HEK293 (cell line): ENCODE data around the gene LRRC8E.

Experiments
- CTCF ChIP-seq: fragments of 450-650 bp; formaldehyde crosslinking; IDR thresholded peaks from 2 replicates; pipeline ENCODE4 v1.5.1; 2016; ENCODE audit warnings: missing biosample characterization, missing genetic modification characterization
- EGR2 ChIP-seq: fragments of 450-650 bp; formaldehyde crosslinking; IDR thresholded peaks from 2 replicates; pipeline ENCODE4 v1.5.1; 2016; ENCODE audit warnings: low read depth, missing biosample characterization, missing genetic modification characterization
- GLIS2 ChIP-seq: fragments of 450-650 bp; formaldehyde crosslinking; IDR thresholded peaks from 2 replicates; pipeline ENCODE4 v1.5.1; 2016; ENCODE audit warnings: missing biosample characterization, missing genetic modification characterization
- KLF16 ChIP-seq: fragments of 450-650 bp; formaldehyde crosslinking; IDR thresholded peaks from 2 replicates; pipeline ENCODE4 v1.5.1; 2017; ENCODE audit warnings: missing biosample characterization, missing genetic modification characterization
- KLF7 ChIP-seq: fragments of 450-650 bp; formaldehyde crosslinking; IDR thresholded peaks from 2 replicates; pipeline ENCODE4 v1.5.1; 2016; ENCODE audit warnings: missing biosample characterization, missing genetic modification characterization, borderline replicate concordance
- KLF8 ChIP-seq: fragments of 450-650 bp; formaldehyde crosslinking; IDR thresholded peaks from 2 replicates; pipeline ENCODE4 v1.5.1; 2016; ENCODE audit warnings: missing biosample characterization, missing genetic modification characterization
- PATZ1 ChIP-seq: fragments of 450-650 bp; formaldehyde crosslinking; IDR thresholded peaks from 2 replicates; pipeline ENCODE4 v1.5.1; 2016; ENCODE audit warnings: missing biosample characterization, missing genetic modification characterization
- REPIN1 ChIP-seq: fragments of 450-650 bp; formaldehyde crosslinking; IDR thresholded peaks from 2 replicates; pipeline ENCODE4 v1.5.1; 2017; ENCODE audit warnings: missing biosample characterization, missing genetic modification characterization, low read depth
- SALL2 ChIP-seq: fragments of 450-650 bp; formaldehyde crosslinking; IDR thresholded peaks from 2 replicates; pipeline ENCODE4 v1.5.0; 2017; ENCODE audit warnings: missing biosample characterization, mild to moderate bottlenecking, missing genetic modification characterization, borderline replicate concordance
- SP7 ChIP-seq: fragments of 450-650 bp; formaldehyde crosslinking; IDR thresholded peaks from 2 replicates; pipeline ENCODE4 v1.5.1; 2016; ENCODE audit warnings: missing biosample characterization, missing genetic modification characterization
- TSHZ1 ChIP-seq: fragments of 450-650 bp; formaldehyde crosslinking; IDR thresholded peaks from 2 replicates; pipeline ENCODE4 v1.5.1; 2016; ENCODE audit warnings: missing biosample characterization, missing genetic modification characterization, borderline replicate concordance
- YY2 ChIP-seq: fragments of 450-650 bp; formaldehyde crosslinking; IDR thresholded peaks from 2 replicates; pipeline ENCODE4 v1.5.1; 2016; ENCODE audit warnings: missing biosample characterization, missing genetic modification characterization
- ZBTB11 ChIP-seq: fragments of 450-650 bp; formaldehyde crosslinking; conservative IDR thresholded peaks from 2 replicates; pipeline ENCODE4 v1.5.1; 2016; ENCODE audit warnings: low read depth, missing biosample characterization, missing genetic modification characterization
- ZBTB21 ChIP-seq: fragments of 450-650 bp; formaldehyde crosslinking; IDR thresholded peaks from 2 replicates; pipeline ENCODE4 v1.5.1; 2017; ENCODE audit warnings: missing biosample characterization, missing genetic modification characterization
- ZBTB8A ChIP-seq: fragments of 450-650 bp; formaldehyde crosslinking; IDR thresholded peaks from 2 replicates; pipeline ENCODE4 v1.5.1; 2016; ENCODE audit warnings: missing biosample characterization, missing genetic modification characterization
- ZEB2 ChIP-seq: fragments of 450-650 bp; formaldehyde crosslinking; IDR thresholded peaks from 2 replicates; pipeline ENCODE4 v1.5.1; 2016; ENCODE audit warnings: missing biosample characterization, missing genetic modification characterization
- ZFHX2 ChIP-seq: fragments of 450-650 bp; formaldehyde crosslinking; conservative IDR thresholded peaks from 2 replicates; pipeline ENCODE4 v1.5.1; 2016; ENCODE audit warnings: missing biosample characterization, missing genetic modification characterization
- ZFP3 ChIP-seq: fragments of 450-650 bp; formaldehyde crosslinking; IDR thresholded peaks from 2 replicates; pipeline ENCODE4 v1.5.1; 2016; ENCODE audit warnings: low read depth, missing biosample characterization, missing genetic modification characterization
- ZNF157 ChIP-seq: fragments of 450-650 bp; formaldehyde crosslinking; IDR thresholded peaks from 2 replicates; pipeline ENCODE4 v1.5.1; 2016; ENCODE audit warnings: missing biosample characterization, missing genetic modification characterization
- ZNF175 ChIP-seq: fragments of 450-650 bp; formaldehyde crosslinking; IDR thresholded peaks from 2 replicates; pipeline ENCODE4 v1.5.1; 2016; ENCODE audit warnings: missing biosample characterization, missing genetic modification characterization
- ZNF202 ChIP-seq: fragments of 450-650 bp; formaldehyde crosslinking; IDR thresholded peaks from 2 replicates; pipeline ENCODE4 v1.5.1; 2016; ENCODE audit warnings: missing biosample characterization, missing genetic modification characterization, borderline replicate concordance
- ZNF223 ChIP-seq: fragments of 450-650 bp; formaldehyde crosslinking; IDR thresholded peaks from 2 replicates; pipeline ENCODE4 v1.5.1; 2016; ENCODE audit warnings: missing biosample characterization, missing genetic modification characterization
- ZNF404 ChIP-seq: fragments of 450-650 bp; formaldehyde crosslinking; IDR thresholded peaks from 2 replicates; pipeline ENCODE4 v1.5.1; 2017; ENCODE audit warnings: missing biosample characterization, missing genetic modification characterization
- ZNF449 ChIP-seq: fragments of 450-650 bp; formaldehyde crosslinking; IDR thresholded peaks from 2 replicates; pipeline ENCODE4 v1.5.1; 2017; ENCODE audit warnings: missing biosample characterization, mild to moderate bottlenecking, missing genetic modification characterization, moderate library complexity
- ZNF48 ChIP-seq: fragments of 450-650 bp; formaldehyde crosslinking; IDR thresholded peaks from 2 replicates; pipeline ENCODE4 v1.5.1; 2016; ENCODE audit warnings: missing biosample characterization, missing genetic modification characterization
- ZNF501 ChIP-seq: fragments of 450-650 bp; formaldehyde crosslinking; IDR thresholded peaks from 2 replicates; pipeline ENCODE4 v1.5.1; 2016; ENCODE audit warnings: missing biosample characterization, missing genetic modification characterization
- ZNF555 ChIP-seq: fragments of 450-650 bp; formaldehyde crosslinking; conservative IDR thresholded peaks from 2 replicates; pipeline ENCODE4 v1.5.1; 2017; ENCODE audit warnings: missing biosample characterization, mild to moderate bottlenecking, missing genetic modification characterization, inconsistent platforms
- ZNF837 ChIP-seq: fragments of 450-650 bp; formaldehyde crosslinking; IDR thresholded peaks from 2 replicates; pipeline ENCODE4 v1.5.1; 2016; ENCODE audit warnings: missing biosample characterization, missing genetic modification characterization

LRRC8E gene

GRCh38 chr19:7926021-7926726 is 37.9 kb downstream of the LRRC8E start, which contains the start of gene CTXN1 (continued):
- no peak for TF ChIP-seq ZNF449 (tag by site-specific recombination)
- no peak for TF ChIP-seq ZNF202 (tag by site-specific recombination)
- TF ChIP-seq TSHZ1 = no peak
- TF ChIP-seq ZBTB11 (tag by site-specific recombination) = no peak
- peak; percentile 79 for TF ChIP-seq EGR2 (tag by site-specific recombination)
- no peak for TF ChIP-seq ZFP3
- no peak for TF ChIP-seq ZNF837 (tag by site-specific recombination)
- TF ChIP-seq GLIS2 (tag by site-specific recombination) = peak; percentile 44; the same call in 1 of the 2 replicates
- peak; percentile 85 for TF ChIP-seq ZFHX2 (tag by site-specific recombination)
- TF ChIP-seq ZNF555 = no peak
- no peak for TF ChIP-seq ZNF501 (tag by site-specific recombination)
- no peak for TF ChIP-seq ZNF175 (tag by site-specific recombination)
- no peak for TF ChIP-seq ZNF404
- TF ChIP-seq KLF16 (tag by site-specific recombination) = peak; percentile 55; the same call in 1 of the 2 replicates
- TF ChIP-seq SALL2 = no peak
- TF ChIP-seq ZBTB8A (tag by site-specific recombination) = peak; percentile 26; the same call in 1 of the 2 replicates
- no peak for TF ChIP-seq ZNF223
- TF ChIP-seq SP7 (tag by site-specific recombination) = peak; percentile 26; the same call in 1 of the 2 replicates
- TF ChIP-seq ZEB2 (tag by site-specific recombination) = no peak
- TF ChIP-seq REPIN1 (tag by site-specific recombination) = no peak
- TF ChIP-seq KLF7 (tag by site-specific recombination) = no peak
- no peak for TF ChIP-seq ZNF157
- TF ChIP-seq YY2 (tag by site-specific recombination) = no peak
- TF ChIP-seq KLF8 (tag by site-specific recombination) = peak; percentile 49; the same call in 1 of the 2 replicates
- TF ChIP-seq PATZ1 (tag by site-specific recombination) = peak; percentile 56; the same call in 1 of the 2 replicates
- no peak for TF ChIP-seq ZNF48 (tag by site-specific recombination)
- TF ChIP-seq ZBTB21 (tag by site-specific recombination) = no peak
- no peak for TF ChIP-seq CTCF (tag by site-specific recombination)
